ENCODE results near the gene MROH2A. TPM values are rescaled to one million over a fixed set of nuclear protein-coding genes. Genes with fewer than 3 reads are reported as not detected.
"Not testable (repeated sequence)": the region's sequence is repeated elsewhere in the genome, so short reads cannot be mapped to it uniquely, and the experiment has no call there.

The MROH2A gene
- total and polyA plus RNA-seq, 8 donors: 1.1 to 4.0 (median 1.4) TPM; not detected in 5

- peaks cover 0 to 3% (median 0%) of the 10 kb centered on the region in 4 donors for H3K4me1 ChIP-seq
- no peaks in the 10 kb centered on the region for H3K27me3 ChIP-seq
- H3K4me3 ChIP-seq: no peak overlapping the region
- H3K36me3 ChIP-seq: no peaks in the 10 kb centered on the region
- WGBS, 5 donors: 86 to 98% (median 94%) methylated on average over 2 to 6 of the region's 6 CpGs
- intact Hi-C loops (cut with DNase I; ENCODE audit: low total_unique reads): no loop called here
- peaks cover 0 to 17% (median 12%) of the 10 kb centered on the region in 4 donors for H3K9me3 ChIP-seq
- H3K27ac ChIP-seq: no peak overlapping the region
- TF ChIP-seq POLR2AphosphoS5 (IDR thresholded peaks at IDR 0.05): no peak
- no peak for TF ChIP-seq POLR2A (IDR thresholded peaks at IDR 0.05)
- TF ChIP-seq EP300 (IDR thresholded peaks at IDR 0.05): no peak
- no peak for TF ChIP-seq CTCF (IDR thresholded peaks at IDR 0.05)
- no peak for DNase-seq
These were observed 30.9 kb upstream of the MROH2A start for GRCh38 chr2:233747283-233747544.

- H3K4me1 ChIP-seq; intact Hi-C loops (cut with DNase I; ENCODE audit: low total_unique reads): not testable (repeated sequence)
- WGBS, 5 donors: 78 to 90% (median 88%) methylated on average over 2 of the region's 2 CpGs
These were observed 27.4 kb upstream of the MROH2A start for GRCh38 chr2:233750689-233751088.

GRCh38 chr2:233751212-233752009 is 26.7 kb upstream of the MROH2A start:
- peaks cover 0 to 17% (median 12%) of the 10 kb centered on the region in 4 donors for H3K9me3 ChIP-seq
- DNase-seq; H3K27ac ChIP-seq; H3K27me3 ChIP-seq; H3K36me3 ChIP-seq; H3K4me3 ChIP-seq; intact Hi-C loops (cut with DNase I; ENCODE audit: low total_unique reads); H3K4me1 ChIP-seq: not testable (repeated sequence)
- 60 to 71% (median 61%) methylated on average over 2 of the region's 2 CpGs for WGBS, 5 donors

More at GRCh38 chr2:233750689-233751088, 27.4 kb upstream of the MROH2A start:
- H3K27me3 ChIP-seq, DNase-seq, H3K36me3 ChIP-seq, H3K4me3 ChIP-seq, H3K27ac ChIP-seq: not testable (repeated sequence)
- peaks cover 0 to 17% (median 12%) of the 10 kb centered on the region in 4 donors for H3K9me3 ChIP-seq

- Histone ChIP-seq H3K4me3 (no peak overlapping the region), H3K36me3 (no peaks in the 10 kb centered on the region), H3K27me3 (no peaks in the 10 kb centered on the region), H3K9me3 (peaks cover 0 to 14% (median 12%) of the 10 kb centered on the region in 4 donors), H3K27ac (no peak overlapping the region), H3K4me1 (peaks cover 0 to 5% (median 0%) of the 10 kb centered on the region in 4 donors)
- TF ChIP-seq POLR2A (IDR thresholded peaks at IDR 0.05) (no peak), CTCF (IDR thresholded peaks at IDR 0.05) (no peak), POLR2AphosphoS5 (IDR thresholded peaks at IDR 0.05) (no peak), EP300 (IDR thresholded peaks at IDR 0.05) (no peak)
- DNase-seq: no peak
- intact Hi-C loops (cut with DNase I; ENCODE audit: low total_unique reads): no loop called here
- WGBS, 5 donors: 94 to 97% (median 94%) methylated on average over 30 to 43 of the region's 44 CpGs
These were observed 23.1 kb upstream of the MROH2A start for GRCh38 chr2:233754872-233755611.

- DNase-seq: peak in 1 of 2 donors; percentile 23
- Histone ChIP-seq H3K27me3 (no peaks in the 10 kb centered on the region), H3K4me3 (no peak overlapping the region), H3K27ac (no peak overlapping the region), H3K36me3 (no peaks in the 10 kb centered on the region), H3K4me1 (peaks cover 0 to 5% (median 0%) of the 10 kb centered on the region in 4 donors), H3K9me3 (peaks cover 0 to under 1% (median 0%) of the 10 kb centered on the region in 4 donors)
- intact Hi-C loops (cut with DNase I; ENCODE audit: low total_unique reads): no loop called here
- no peak for TF ChIP-seq CTCF (IDR thresholded peaks at IDR 0.05)
- TF ChIP-seq POLR2AphosphoS5 (IDR thresholded peaks at IDR 0.05): peak in 1 of 3 donors; percentile 12
- 27 to 55% (median 38%) methylated on average over 7 of the region's 7 CpGs for WGBS, 5 donors
These were observed 21.6 kb upstream of the MROH2A start for GRCh38 chr2:233756429-233757081.

Data from stomach (tissue), 9 donors.